ENCODE measurements around the gene MARS1.

MARS1 gene

DNA sequence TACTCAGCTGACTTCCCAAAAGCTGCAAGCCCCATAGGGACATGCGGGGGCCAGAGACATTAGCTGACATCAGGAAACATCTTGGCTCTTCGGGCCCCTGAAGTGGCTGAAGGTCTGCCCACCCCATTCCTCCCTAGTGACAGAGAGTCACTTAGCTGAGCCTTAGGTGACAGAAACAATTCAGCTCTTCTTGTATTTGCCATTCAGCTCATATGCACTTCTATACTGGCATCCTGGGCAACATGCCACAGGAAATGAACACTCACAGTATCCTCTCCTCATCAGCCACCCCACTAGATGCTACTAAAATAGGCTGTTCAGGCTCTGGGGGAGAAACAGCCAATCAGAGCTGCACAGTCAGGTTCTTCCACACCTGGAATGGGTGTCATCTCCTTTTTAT lies 55.7 kb downstream of the MARS1 start:
- Histone ChIP-seq H3K27ac (no peak overlapping the region), H3K4me3 (no peak overlapping the region)
- no peak for DNase-seq (ENCODE audit: low spot score)
- TF ChIP-seq, protein P1, sequence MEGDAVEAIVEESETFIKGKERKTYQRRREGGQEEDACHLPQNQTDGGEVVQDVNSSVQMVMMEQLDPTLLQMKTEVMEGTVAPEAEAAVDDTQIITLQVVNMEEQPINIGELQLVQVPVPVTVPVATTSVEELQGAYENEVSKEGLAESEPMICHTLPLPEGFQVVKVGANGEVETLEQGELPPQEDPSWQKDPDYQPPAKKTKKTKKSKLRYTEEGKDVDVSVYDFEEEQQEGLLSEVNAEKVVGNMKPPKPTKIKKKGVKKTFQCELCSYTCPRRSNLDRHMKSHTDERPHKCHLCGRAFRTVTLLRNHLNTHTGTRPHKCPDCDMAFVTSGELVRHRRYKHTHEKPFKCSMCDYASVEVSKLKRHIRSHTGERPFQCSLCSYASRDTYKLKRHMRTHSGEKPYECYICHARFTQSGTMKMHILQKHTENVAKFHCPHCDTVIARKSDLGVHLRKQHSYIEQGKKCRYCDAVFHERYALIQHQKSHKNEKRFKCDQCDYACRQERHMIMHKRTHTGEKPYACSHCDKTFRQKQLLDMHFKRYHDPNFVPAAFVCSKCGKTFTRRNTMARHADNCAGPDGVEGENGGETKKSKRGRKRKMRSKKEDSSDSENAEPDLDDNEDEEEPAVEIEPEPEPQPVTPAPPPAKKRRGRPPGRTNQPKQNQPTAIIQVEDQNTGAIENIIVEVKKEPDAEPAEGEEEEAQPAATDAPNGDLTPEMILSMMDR (IDR thresholded peaks at IDR 0.05): no peak

DNA sequence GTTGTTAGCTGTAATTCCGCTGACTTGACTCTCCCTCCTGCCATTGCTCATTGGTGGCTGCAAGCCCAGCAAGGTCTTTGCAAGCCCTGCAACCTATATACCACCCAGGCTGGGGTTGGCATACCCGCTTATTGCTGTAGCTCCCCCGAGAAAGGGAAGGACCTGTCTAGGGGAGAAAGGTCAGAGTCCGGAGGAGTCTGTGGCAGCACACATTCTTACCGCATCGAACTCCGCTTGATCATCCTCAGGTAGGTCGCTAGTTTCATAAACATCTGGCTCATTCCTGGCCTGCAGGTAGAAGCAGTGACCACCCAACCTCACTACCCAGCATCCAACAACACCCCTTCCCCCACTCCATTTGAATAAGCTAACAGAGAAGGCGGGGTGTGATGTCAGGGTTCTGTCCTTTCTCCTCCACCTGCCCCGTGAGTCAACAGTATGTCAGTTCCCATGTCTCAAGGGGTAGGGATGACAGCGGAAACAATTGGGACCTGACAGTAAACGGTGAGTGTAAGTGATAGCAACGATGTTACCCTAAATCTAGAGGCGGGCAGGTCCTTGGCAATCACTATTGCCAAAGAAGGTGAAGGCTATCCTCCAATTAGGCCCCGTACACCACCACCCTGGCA lies 58.1 kb downstream of the MARS1 start:
- TF ChIP-seq, protein P1 (IDR thresholded peaks at IDR 0.05): no peak
- H3K27ac ChIP-seq: peak overlapping the region; percentile 84 to 89
- peak overlapping the region; percentile 85 for H3K4me3 ChIP-seq
- no peak for DNase-seq (ENCODE audit: low spot score)

DNA sequence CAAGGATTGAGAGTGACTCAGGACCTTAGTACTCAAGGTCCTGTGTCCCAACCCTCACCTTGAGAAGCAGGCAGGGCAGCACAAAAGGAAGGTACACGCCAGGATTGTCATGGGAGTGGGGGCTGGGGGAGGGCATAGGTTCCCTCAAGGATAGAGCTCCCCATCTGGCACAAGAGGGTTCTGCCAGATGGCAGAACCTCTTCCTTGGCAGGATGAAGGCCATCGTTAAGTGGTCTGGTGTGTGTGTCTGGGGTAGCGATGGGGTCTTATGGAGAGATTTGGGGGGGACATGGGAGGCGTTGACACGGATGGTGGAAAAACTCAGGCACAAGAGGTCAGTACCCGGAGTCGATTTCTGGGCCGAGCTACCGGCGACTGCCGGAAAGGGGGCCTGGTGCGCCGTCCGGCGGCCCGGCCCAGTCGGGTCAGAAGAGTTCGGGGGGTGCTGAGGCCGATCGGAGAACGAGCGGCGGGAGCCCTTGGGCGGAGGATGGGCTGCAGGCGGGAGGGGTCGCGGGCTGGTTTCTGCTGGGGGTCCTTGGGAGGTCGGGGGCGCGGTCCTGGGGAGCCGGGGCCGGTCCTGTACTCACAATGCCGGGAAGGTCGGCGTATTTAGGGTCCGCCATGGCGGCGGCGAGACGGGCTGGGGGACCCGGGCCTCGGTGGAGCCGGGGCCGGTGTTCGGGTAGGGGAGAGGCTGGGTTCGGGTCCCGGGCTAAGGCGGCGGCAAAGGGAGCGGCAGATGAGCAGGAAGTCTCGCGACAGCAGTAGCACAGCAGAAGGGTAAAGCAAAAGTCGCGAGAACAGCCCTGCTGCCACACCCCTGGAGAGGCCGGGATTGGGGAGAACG lies 58.8 kb downstream of the MARS1 start, which contains the start of gene DCTN2:
Gene DCTN2 (minus strand): TSS at position 755 of the 850 bp plus-strand sequence. CDS start 129 bp downstream, at position 626.
- TF ChIP-seq, protein P1 (IDR thresholded peaks at IDR 0.05): no peak
- Histone ChIP-seq H3K27ac (peak within 1 kb of the TSS; percentile 84 to 89), H3K4me3 (peak within 1 kb of the TSS; percentile 85)
- peak; percentile 97 for DNase-seq (ENCODE audit: low spot score)

DNA sequence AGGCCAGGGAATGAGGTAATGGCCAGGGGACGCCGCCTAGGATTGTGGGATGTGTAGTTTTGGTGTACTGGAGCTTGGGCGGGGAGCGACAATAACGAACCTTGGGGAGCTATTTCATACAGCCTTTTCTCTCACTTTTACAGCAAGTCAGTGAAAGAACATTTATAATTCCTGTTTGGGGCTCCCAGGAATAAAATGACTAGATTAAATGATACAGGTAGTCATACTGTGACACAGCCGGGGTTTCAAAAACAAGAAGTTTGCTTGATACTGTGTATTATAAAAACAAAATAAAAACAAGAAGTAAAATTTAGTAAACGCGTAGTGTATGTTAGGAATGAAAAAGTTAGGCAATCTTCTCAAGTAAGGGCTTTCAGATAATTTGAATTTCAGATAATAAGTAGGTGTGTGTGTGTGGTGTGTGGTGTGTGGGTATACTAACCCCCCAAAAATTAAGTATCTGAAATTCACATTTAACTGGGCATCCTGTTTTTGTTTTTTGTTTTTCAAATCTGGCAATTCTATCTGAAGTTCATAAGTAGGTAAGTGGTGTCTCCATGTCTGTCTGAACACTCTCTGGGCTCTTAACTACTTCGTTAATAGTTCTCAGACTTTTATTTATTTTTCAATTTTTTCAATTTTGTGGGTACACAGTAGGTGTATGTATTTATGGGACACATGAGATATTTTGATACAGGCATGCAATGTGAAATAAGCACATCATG lies 59.6 kb downstream of the MARS1 start:
- peak overlapping the region; percentile 85 for H3K4me3 ChIP-seq
- DNase-seq (ENCODE audit: low spot score): no peak
- H3K27ac ChIP-seq: peak overlapping the region in 1 of 2 donors; percentile 84
- TF ChIP-seq, protein P1 (IDR thresholded peaks at IDR 0.05): no peak

DNA sequence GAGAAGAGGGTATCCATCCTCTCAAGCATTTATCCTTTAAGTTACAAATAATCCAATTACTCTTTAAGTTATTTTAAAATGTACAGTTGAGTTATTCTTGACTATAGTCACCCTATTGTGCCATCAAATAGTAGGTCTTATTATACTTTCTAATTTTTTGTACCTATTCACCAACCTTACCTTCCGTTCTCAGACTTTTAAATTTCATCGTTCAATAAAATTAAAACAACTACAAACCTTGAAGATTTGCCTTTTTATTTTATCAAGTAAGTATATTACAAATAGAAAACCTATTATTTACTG lies 60.1 kb downstream of the MARS1 start:
- DNase-seq (ENCODE audit: low spot score): no peak
- TF ChIP-seq, protein P1 (IDR thresholded peaks at IDR 0.05): no peak
- no peak overlapping the region for H3K4me3 ChIP-seq

DNA sequence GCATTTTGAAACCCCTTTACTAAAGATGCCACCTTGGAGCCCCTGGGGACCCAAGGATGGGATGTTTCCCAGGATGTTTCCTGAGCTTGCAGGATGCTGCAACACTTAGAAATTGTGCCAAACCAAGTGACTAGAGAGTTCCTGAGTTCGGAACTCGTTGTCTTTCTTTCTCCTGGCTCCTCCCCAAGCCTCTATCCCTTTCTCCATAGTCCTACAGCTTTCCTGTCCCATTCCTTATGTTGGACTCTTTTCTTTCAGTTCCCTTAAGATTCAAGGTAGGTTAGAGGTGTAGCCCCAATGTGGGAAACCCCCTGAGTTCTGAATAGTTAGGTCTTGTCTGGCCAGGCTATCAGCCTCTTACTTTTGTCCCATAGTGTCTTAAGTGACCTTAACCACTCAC lies 60.6 kb downstream of the MARS1 start:
- H3K27ac ChIP-seq: no peak overlapping the region
- H3K4me3 ChIP-seq: no peak overlapping the region
- TF ChIP-seq, protein P1 (IDR thresholded peaks at IDR 0.05): no peak
- no peak for DNase-seq (ENCODE audit: low spot score)

More for the DNA sequence above, 60.1 kb downstream of the MARS1 start:
- H3K27ac ChIP-seq: no peak overlapping the region

Data from coronary artery (tissue), 2 donors.